ENCODE measurements around the gene BMPER.
A peak's percentile ranks its signal among the peaks of the same experiment; 100 is the strongest.

BMPER gene

GRCh38 chr7:33905389-33906032 is at the start of gene BMPER:
Gene BMPER (plus strand): TSS chr7:33905539. CDS start chr7:33905614, 75 bp downstream.
- Mint-ChIP-seq H3K4me1 (ENCODE audit: low read depth) (peaks cover 11% of the 10 kb centered on the region), H3K36me3 (no peaks in the 10 kb centered on the region), H3K4me3 (peak within 1 kb of the TSS; percentile 80), H3K27ac (no peak within 1 kb of the TSS), H3K27me3 (peaks cover 36% of the 10 kb centered on the region), H3K9me3 (ENCODE audit: low read depth) (no peaks in the 10 kb centered on the region)

GRCh38 chr7:33861947-33862346 is 43.4 kb upstream of the BMPER start:
- Mint-ChIP-seq H3K27me3 (peaks cover 9% of the 10 kb centered on the region), H3K27ac (no peak overlapping the region), H3K4me1 (ENCODE audit: low read depth) (no peaks in the 10 kb centered on the region), H3K36me3 (peaks cover 2% of the 10 kb centered on the region), H3K9me3 (ENCODE audit: low read depth) (peaks cover 7% of the 10 kb centered on the region), H3K4me3 (no peak overlapping the region)

GRCh38 chr7:33862946-33863814 is 42.2 kb upstream of the BMPER start:
- no peak overlapping the region for H3K4me3 Mint-ChIP-seq
- H3K27me3 Mint-ChIP-seq = peaks cover 5% of the 10 kb centered on the region
- H3K36me3 Mint-ChIP-seq = peaks cover 2% of the 10 kb centered on the region
- peaks cover 7% of the 10 kb centered on the region for H3K9me3 Mint-ChIP-seq (ENCODE audit: low read depth)
- H3K4me1 Mint-ChIP-seq (ENCODE audit: low read depth) = no peaks in the 10 kb centered on the region
- H3K27ac Mint-ChIP-seq = no peak overlapping the region

GRCh38 chr7:33868166-33868565 is 37.2 kb upstream of the BMPER start:
- Mint-ChIP-seq H3K27me3 (peaks cover 3% of the 10 kb centered on the region), H3K9me3 (ENCODE audit: low read depth) (no peaks in the 10 kb centered on the region), H3K4me3 (no peak overlapping the region), H3K36me3 (no peaks in the 10 kb centered on the region), H3K4me1 (ENCODE audit: low read depth) (no peaks in the 10 kb centered on the region), H3K27ac (no peak overlapping the region)

GRCh38 chr7:33869176-33869575 is 36.2 kb upstream of the BMPER start:
- no peak overlapping the region for H3K27ac Mint-ChIP-seq
- no peak overlapping the region for H3K4me3 Mint-ChIP-seq
- peaks cover 3% of the 10 kb centered on the region for H3K27me3 Mint-ChIP-seq
- no peaks in the 10 kb centered on the region for H3K36me3 Mint-ChIP-seq
- no peaks in the 10 kb centered on the region for H3K4me1 Mint-ChIP-seq (ENCODE audit: low read depth)
- H3K9me3 Mint-ChIP-seq (ENCODE audit: low read depth) = no peaks in the 10 kb centered on the region

- no peaks in the 10 kb centered on the region for H3K9me3 Mint-ChIP-seq (ENCODE audit: low read depth)
- no peak overlapping the region for H3K27ac Mint-ChIP-seq
- no peaks in the 10 kb centered on the region for H3K36me3 Mint-ChIP-seq
- H3K4me3 Mint-ChIP-seq = no peak overlapping the region
- peaks cover 3% of the 10 kb centered on the region for H3K27me3 Mint-ChIP-seq
- H3K4me1 Mint-ChIP-seq (ENCODE audit: low read depth) = no peaks in the 10 kb centered on the region
Measured at GRCh38 chr7:33870120-33870519, 35.2 kb upstream of the BMPER start.

- Mint-ChIP-seq H3K4me3 (no peak overlapping the region), H3K27ac (no peak overlapping the region), H3K27me3 (peaks cover 4% of the 10 kb centered on the region), H3K36me3 (no peaks in the 10 kb centered on the region), H3K9me3 (ENCODE audit: low read depth) (no peaks in the 10 kb centered on the region), H3K4me1 (ENCODE audit: low read depth) (no peaks in the 10 kb centered on the region)
Measured at GRCh38 chr7:33872870-33873269, 32.5 kb upstream of the BMPER start.

- Mint-ChIP-seq H3K27ac (no peak overlapping the region), H3K4me3 (no peak overlapping the region), H3K36me3 (no peaks in the 10 kb centered on the region), H3K9me3 (ENCODE audit: low read depth) (no peaks in the 10 kb centered on the region), H3K27me3 (peaks cover 4% of the 10 kb centered on the region), H3K4me1 (ENCODE audit: low read depth) (no peaks in the 10 kb centered on the region)
Measured at GRCh38 chr7:33873518-33873917, 31.8 kb upstream of the BMPER start.

- Mint-ChIP-seq H3K9me3 (ENCODE audit: low read depth) (no peaks in the 10 kb centered on the region), H3K27me3 (peaks cover 4% of the 10 kb centered on the region), H3K4me1 (ENCODE audit: low read depth) (no peaks in the 10 kb centered on the region), H3K4me3 (no peak overlapping the region), H3K36me3 (no peaks in the 10 kb centered on the region), H3K27ac (no peak overlapping the region)
Measured at GRCh38 chr7:33873981-33874750, 31.2 kb upstream of the BMPER start.

- peaks cover 4% of the 10 kb centered on the region for H3K27me3 Mint-ChIP-seq
- no peak overlapping the region for H3K27ac Mint-ChIP-seq
- no peaks in the 10 kb centered on the region for H3K36me3 Mint-ChIP-seq
- H3K4me1 Mint-ChIP-seq (ENCODE audit: low read depth) = no peaks in the 10 kb centered on the region
- H3K9me3 Mint-ChIP-seq (ENCODE audit: low read depth) = no peaks in the 10 kb centered on the region
- no peak overlapping the region for H3K4me3 Mint-ChIP-seq
Measured at GRCh38 chr7:33874943-33875342, 30.4 kb upstream of the BMPER start.

GRCh38 chr7:33876596-33877274 is 28.6 kb upstream of the BMPER start:
- Mint-ChIP-seq H3K27ac (no peak overlapping the region), H3K4me3 (no peak overlapping the region), H3K36me3 (no peaks in the 10 kb centered on the region), H3K27me3 (peaks cover 6% of the 10 kb centered on the region), H3K9me3 (ENCODE audit: low read depth) (no peaks in the 10 kb centered on the region), H3K4me1 (ENCODE audit: low read depth) (no peaks in the 10 kb centered on the region)

- no peak overlapping the region for H3K4me3 Mint-ChIP-seq
- H3K27ac Mint-ChIP-seq = no peak overlapping the region
- peaks cover 3% of the 10 kb centered on the region for H3K27me3 Mint-ChIP-seq
- no peaks in the 10 kb centered on the region for H3K9me3 Mint-ChIP-seq (ENCODE audit: low read depth)
- H3K36me3 Mint-ChIP-seq = no peaks in the 10 kb centered on the region
- no peaks in the 10 kb centered on the region for H3K4me1 Mint-ChIP-seq (ENCODE audit: low read depth)
Measured at GRCh38 chr7:33880787-33881186, 24.6 kb upstream of the BMPER start.

- no peak overlapping the region for H3K27ac Mint-ChIP-seq
- no peaks in the 10 kb centered on the region for H3K9me3 Mint-ChIP-seq (ENCODE audit: low read depth)
- H3K27me3 Mint-ChIP-seq = peaks cover 3% of the 10 kb centered on the region
- no peak overlapping the region for H3K4me3 Mint-ChIP-seq
- no peaks in the 10 kb centered on the region for H3K4me1 Mint-ChIP-seq (ENCODE audit: low read depth)
- H3K36me3 Mint-ChIP-seq = no peaks in the 10 kb centered on the region
Measured at GRCh38 chr7:33881316-33881715, 24.0 kb upstream of the BMPER start.

- Mint-ChIP-seq H3K9me3 (ENCODE audit: low read depth) (no peaks in the 10 kb centered on the region), H3K36me3 (no peaks in the 10 kb centered on the region), H3K4me1 (ENCODE audit: low read depth) (no peaks in the 10 kb centered on the region), H3K27ac (no peak overlapping the region), H3K27me3 (peaks cover 3% of the 10 kb centered on the region), H3K4me3 (no peak overlapping the region)
Measured at GRCh38 chr7:33882040-33882837, 23.1 kb upstream of the BMPER start.
